ENCODE data around the gene IZUMO1R. TPM values are rescaled to one million over a fixed set of nuclear protein-coding genes. Genes with fewer than 3 reads are reported as not detected.

Gene IZUMO1R
- total RNA-seq (not detected), polyA plus RNA-seq (not detected)
- long read RNA-seq, donor 1, result 0 reads
- long read RNA-seq, donor 2, result 0 reads

DNA sequence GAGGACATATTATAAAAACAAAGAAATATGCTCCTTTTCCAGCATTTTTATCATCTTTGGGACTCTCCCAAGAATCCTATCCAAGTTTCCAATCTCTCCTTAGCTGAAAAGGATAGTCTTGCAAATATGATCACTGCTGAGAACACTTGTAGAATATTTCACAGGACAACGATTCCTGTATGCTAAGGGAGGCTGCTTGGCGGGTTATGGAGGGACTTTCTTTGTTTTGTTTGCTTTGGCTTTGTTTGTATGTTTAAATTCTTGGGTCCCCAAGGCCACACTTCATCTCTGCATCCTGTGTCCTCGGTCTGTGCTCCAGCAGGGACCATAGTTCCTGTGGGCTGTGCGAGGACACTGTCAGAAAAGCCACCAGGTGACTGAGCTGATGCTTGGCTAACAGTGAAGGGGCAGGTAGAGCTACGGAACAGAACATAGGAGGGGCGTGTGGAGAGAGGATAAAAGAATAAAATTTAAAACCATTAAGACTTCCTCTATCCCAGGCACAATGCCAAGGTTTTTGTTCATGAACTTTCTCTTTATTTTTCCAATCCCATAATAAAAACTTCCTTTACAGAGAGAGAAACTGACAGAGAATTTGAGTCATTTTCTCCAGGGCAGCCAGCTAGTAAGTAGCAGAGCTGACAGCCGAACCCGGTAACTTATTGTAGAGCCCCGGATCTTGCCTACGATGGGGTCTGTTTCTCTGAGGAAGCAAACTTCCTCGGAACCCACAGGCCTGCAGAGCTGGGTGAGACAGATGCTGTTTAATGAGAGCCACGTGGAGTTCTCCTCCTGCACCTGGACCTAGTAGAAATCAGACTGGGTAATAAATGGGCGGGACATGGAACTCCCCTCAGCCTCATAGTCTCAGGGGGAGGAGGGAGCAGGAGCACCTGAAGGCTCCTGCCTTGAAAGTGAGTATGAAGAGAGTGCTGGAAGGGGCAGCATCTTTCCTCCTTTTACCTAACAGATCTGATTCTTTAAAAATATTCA, at the start of gene IZUMO1R:
Gene IZUMO1R, plus strand, starts transcription at position 615 of the 993 bp plus-strand sequence. CDS start 1,057 bp downstream, outside the sequence.
- ATAC-seq (no peak), DNase-seq (no peak)

DNA sequence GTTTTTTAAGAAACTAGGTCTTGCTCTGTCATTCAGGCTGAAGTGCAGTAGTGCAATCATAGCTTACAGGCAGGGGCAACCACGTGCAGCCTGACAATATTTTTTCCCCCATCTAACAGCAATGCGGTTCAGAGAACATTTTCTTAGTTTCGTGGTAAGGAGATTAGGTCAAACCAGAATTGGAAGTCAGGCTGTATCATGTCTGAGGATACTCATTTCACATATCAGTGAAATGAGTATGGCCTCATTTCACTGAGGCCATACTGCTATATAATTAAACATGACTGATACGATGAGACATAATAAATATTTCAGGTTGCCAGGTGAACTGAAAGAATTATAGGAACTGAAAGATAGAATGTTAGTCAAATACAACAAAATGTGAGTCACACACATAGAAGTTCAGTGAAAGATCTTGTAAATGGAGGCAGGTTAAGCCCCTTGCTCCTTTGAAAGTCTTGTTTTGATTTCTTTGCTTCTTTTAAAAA, 32.5 kb upstream of the IZUMO1R start:
- DNase-seq (no peak), ATAC-seq (no peak)
- TF ChIP-seq, protein P1, sequence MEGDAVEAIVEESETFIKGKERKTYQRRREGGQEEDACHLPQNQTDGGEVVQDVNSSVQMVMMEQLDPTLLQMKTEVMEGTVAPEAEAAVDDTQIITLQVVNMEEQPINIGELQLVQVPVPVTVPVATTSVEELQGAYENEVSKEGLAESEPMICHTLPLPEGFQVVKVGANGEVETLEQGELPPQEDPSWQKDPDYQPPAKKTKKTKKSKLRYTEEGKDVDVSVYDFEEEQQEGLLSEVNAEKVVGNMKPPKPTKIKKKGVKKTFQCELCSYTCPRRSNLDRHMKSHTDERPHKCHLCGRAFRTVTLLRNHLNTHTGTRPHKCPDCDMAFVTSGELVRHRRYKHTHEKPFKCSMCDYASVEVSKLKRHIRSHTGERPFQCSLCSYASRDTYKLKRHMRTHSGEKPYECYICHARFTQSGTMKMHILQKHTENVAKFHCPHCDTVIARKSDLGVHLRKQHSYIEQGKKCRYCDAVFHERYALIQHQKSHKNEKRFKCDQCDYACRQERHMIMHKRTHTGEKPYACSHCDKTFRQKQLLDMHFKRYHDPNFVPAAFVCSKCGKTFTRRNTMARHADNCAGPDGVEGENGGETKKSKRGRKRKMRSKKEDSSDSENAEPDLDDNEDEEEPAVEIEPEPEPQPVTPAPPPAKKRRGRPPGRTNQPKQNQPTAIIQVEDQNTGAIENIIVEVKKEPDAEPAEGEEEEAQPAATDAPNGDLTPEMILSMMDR (IDR thresholded peaks at IDR 0.05), result no peak
- Histone ChIP-seq H3K36me3 (ENCODE audit: insufficient read depth in 1 of 2, low read depth in 1 of 2) (no peaks in the 10 kb centered on the region), H3K4me1 (no peaks in the 10 kb centered on the region), H3K27ac (no peak overlapping the region), H3K4me3 (no peak overlapping the region), H3K9me3 (peaks cover 2% of the 10 kb centered on the region), H3K27me3 (ENCODE audit: insufficient read depth in 3 of 3, low read length in 2 of 3) (no peaks in the 10 kb centered on the region)
- intact Hi-C loops (cut with DNase I), result no loop called here
- WGBS, 3 donors, result 53 to 64% (median 61%) methylated on average over 4 of the region's 4 CpGs

More for the DNA sequence above, at the start of gene IZUMO1R:
- H3K36me3 ChIP-seq (ENCODE audit: insufficient read depth in 1 of 2, low read depth in 1 of 2), result no peaks in the 10 kb centered on the region
- intact Hi-C loops (cut with DNase I), result no loop called here
- no peaks in the 10 kb centered on the region for H3K4me1 ChIP-seq
- TF ChIP-seq, protein P1 (IDR thresholded peaks at IDR 0.05), result no peak
- 32 to 39% (median 34%) methylated on average over 13 of the region's 13 CpGs for WGBS, 3 donors
- H3K27ac ChIP-seq, result no peak within 1 kb of the TSS
- H3K4me3 ChIP-seq, result no peak within 1 kb of the TSS
- no peaks in the 10 kb centered on the region for H3K27me3 ChIP-seq (ENCODE audit: insufficient read depth in 3 of 3, low read length in 2 of 3)
- no peaks in the 10 kb centered on the region for H3K9me3 ChIP-seq

DNA sequence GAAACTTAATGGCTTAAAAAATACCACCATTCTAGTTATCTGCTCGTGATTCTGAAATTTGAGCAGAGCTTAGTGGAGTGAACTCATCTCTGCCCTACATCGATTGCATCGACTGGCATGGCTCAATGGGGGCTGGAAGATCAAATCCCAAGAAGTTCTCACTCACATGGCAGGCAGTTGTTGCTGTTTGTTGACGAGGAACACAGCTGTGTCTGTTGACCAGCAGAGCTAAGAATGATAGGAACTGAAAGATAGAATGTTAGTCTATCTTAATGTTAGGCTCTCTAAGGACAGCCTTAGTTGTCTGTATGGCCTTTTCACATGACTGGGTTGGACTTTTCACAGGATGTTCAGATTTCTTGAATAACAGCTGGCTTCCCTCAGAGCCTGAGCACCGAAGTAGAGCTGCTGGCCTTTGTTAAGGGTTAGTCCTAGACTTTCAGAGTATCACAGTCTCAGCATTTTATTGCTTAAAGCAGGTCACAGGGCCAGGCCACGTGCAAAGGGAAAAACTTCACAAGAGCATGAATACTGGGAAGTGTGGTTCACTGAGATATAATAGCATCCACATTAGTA, 31.6 kb upstream of the IZUMO1R start:
- Histone ChIP-seq H3K36me3 (ENCODE audit: insufficient read depth in 1 of 2, low read depth in 1 of 2) (no peaks in the 10 kb centered on the region), H3K4me1 (no peaks in the 10 kb centered on the region), H3K4me3 (no peak overlapping the region), H3K9me3 (peaks cover 2% of the 10 kb centered on the region), H3K27ac (no peak overlapping the region), H3K27me3 (ENCODE audit: insufficient read depth in 3 of 3, low read length in 2 of 3) (no peaks in the 10 kb centered on the region)
- intact Hi-C loops (cut with DNase I), result no loop called here
- ATAC-seq (no peak), DNase-seq (no peak)
- TF ChIP-seq, protein P1 (IDR thresholded peaks at IDR 0.05), result no peak
- WGBS, 3 donors, result 19 to 34% (median 21%) methylated on average over 6 of the region's 6 CpGs

DNA sequence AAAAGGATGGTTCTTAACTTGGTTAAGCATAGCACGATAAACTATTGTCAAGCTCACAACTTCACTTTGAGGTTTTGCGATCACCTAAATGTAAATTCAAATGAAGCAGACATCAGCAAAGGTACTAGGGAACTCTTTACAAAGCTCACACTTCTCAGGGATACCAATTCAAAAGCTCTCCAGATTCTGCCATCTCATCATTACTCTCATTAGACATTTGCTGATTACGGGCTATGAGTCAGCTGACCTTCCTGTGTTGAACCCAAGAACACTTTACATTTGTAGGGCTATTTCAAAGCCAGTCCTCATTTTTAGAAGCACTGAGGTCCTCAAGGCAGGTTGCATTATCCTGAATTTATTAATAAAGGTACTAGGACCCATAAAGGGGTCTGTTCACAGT, 28.4 kb upstream of the IZUMO1R start:
- Histone ChIP-seq H3K4me3 (no peak overlapping the region), H3K4me1 (no peaks in the 10 kb centered on the region), H3K36me3 (ENCODE audit: insufficient read depth in 1 of 2, low read depth in 1 of 2) (no peaks in the 10 kb centered on the region), H3K27ac (no peak overlapping the region), H3K9me3 (no peaks in the 10 kb centered on the region), H3K27me3 (ENCODE audit: insufficient read depth in 3 of 3, low read length in 2 of 3) (no peaks in the 10 kb centered on the region)
- TF ChIP-seq, protein P1 (IDR thresholded peaks at IDR 0.05), result no peak
- 85 to 94% (median 89%) methylated on average over 3 of the region's 3 CpGs for WGBS, 3 donors
- ATAC-seq, result no peak
- intact Hi-C loops (cut with DNase I), result no loop called here
- DNase-seq, result no peak
